ENCODE results near the gene COBLL1.

- TF ChIP-seq REST (IDR thresholded peaks at IDR 0.05; ENCODE audit: insufficient read depth in 1 of 2, low read depth in 2 of 2, low read length in 2 of 2) (no peak), POLR2AphosphoS5 (IDR thresholded peaks at IDR 0.05; ENCODE audit: low read depth, low read length) (no peak), SIN3A (IDR thresholded peaks at IDR 0.05; ENCODE audit: borderline replicate concordance, insufficient read depth, low read length) (no peak)
These were observed 18.5 kb downstream of the COBLL1 start for GRCh38 chr2:164823126-164823525.
